ENCODE results near the gene RAD51B.

GRCh38 chr14:68286667-68287066 lies 467.1 kb downstream of the RAD51B start:
- TF ChIP-seq POLR2A (IDR thresholded peaks at IDR 0.05) (no peak), EP300 (IDR thresholded peaks at IDR 0.05) (no peak)

All from tibial nerve (tissue), 3 donors.